HL-60 (cell line): ENCODE data around the gene RNF128.

ENCODE experiments used
- DNase-seq, 2 experiments: peaks; one replicate each; pipeline ENCODE4 v3.0.0-alpha.2; 2010 to 2020; ENCODE audit warnings: low read depth in 1 of 2, low spot score in 1 of 2
- H3K27ac ChIP-seq: fragments of 250-450 bp; sonication (Bioruptor Pico); replicated peaks from 2 replicates; pipeline ENCODE4 v1.5.1; 2020; ENCODE audit warnings: mild to moderate bottlenecking, moderate library complexity
- H3K27me3 ChIP-seq: fragments of 250-450 bp; sonication (Bioruptor Pico); 2 replicates; pipeline ENCODE4 v1.5.1; 2021; ENCODE audit warnings: mild to moderate bottlenecking, moderate library complexity; ENCODE audit not compliant: insufficient read depth, poor library complexity, severe bottlenecking
- H3K4me3 ChIP-seq: replicated peaks from 2 replicates; pipeline ENCODE4 v1.5.1; 2011; ENCODE audit warnings: mild to moderate bottlenecking, control low read depth, low read length; ENCODE audit not compliant: insufficient read depth
- GABPA ChIP-seq: IDR thresholded peaks from 2 replicates; pipeline ENCODE4 v1.6.1; 2012; ENCODE audit warnings: low read depth
- POLR2AphosphoS5 ChIP-seq: IDR thresholded peaks from 2 replicates; pipeline ENCODE4 v1.6.1; 2012; ENCODE audit warnings: low read depth
- SPI1 ChIP-seq: IDR thresholded peaks from 2 replicates; pipeline ENCODE4 v1.6.1; 2012; ENCODE audit warnings: low read depth, mild to moderate bottlenecking, borderline replicate concordance
- long read RNA-seq: library from polyadenylated mRNA; unstranded; transcript quantifications from one replicate; pipeline ENCODE4 v2.0.0, GENCODE V29; 2020
- TF ChIP-seq, protein P1 (sequence below): IDR thresholded peaks from 2 replicates; pipeline ENCODE4 v1.6.1; 2012; ENCODE audit warnings: low read depth; ENCODE audit not compliant: insufficient replicate concordance
- TF ChIP-seq, protein P2 (sequence below): IDR thresholded peaks from one replicate; pipeline ENCODE4 v1.5.1; 2011; ENCODE audit warnings: low read length, control low read depth, inconsistent platforms; ENCODE audit not compliant: insufficient read depth

RNF128 gene, protein sequence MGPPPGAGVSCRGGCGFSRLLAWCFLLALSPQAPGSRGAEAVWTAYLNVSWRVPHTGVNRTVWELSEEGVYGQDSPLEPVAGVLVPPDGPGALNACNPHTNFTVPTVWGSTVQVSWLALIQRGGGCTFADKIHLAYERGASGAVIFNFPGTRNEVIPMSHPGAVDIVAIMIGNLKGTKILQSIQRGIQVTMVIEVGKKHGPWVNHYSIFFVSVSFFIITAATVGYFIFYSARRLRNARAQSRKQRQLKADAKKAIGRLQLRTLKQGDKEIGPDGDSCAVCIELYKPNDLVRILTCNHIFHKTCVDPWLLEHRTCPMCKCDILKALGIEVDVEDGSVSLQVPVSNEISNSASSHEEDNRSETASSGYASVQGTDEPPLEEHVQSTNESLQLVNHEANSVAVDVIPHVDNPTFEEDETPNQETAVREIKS
- long read RNA-seq, result 0 reads

- DNase-seq, result no peak
- peaks cover 5% of the 10 kb centered on the region for H3K27me3 ChIP-seq
- H3K27ac ChIP-seq, result no peak within 1 kb of the TSS
- no peak within 1 kb of the TSS for H3K4me3 ChIP-seq
- TF ChIP-seq GABPA (no peak), POLR2AphosphoS5 (no peak), SPI1 (no peak)
- TF ChIP-seq, protein P1, sequence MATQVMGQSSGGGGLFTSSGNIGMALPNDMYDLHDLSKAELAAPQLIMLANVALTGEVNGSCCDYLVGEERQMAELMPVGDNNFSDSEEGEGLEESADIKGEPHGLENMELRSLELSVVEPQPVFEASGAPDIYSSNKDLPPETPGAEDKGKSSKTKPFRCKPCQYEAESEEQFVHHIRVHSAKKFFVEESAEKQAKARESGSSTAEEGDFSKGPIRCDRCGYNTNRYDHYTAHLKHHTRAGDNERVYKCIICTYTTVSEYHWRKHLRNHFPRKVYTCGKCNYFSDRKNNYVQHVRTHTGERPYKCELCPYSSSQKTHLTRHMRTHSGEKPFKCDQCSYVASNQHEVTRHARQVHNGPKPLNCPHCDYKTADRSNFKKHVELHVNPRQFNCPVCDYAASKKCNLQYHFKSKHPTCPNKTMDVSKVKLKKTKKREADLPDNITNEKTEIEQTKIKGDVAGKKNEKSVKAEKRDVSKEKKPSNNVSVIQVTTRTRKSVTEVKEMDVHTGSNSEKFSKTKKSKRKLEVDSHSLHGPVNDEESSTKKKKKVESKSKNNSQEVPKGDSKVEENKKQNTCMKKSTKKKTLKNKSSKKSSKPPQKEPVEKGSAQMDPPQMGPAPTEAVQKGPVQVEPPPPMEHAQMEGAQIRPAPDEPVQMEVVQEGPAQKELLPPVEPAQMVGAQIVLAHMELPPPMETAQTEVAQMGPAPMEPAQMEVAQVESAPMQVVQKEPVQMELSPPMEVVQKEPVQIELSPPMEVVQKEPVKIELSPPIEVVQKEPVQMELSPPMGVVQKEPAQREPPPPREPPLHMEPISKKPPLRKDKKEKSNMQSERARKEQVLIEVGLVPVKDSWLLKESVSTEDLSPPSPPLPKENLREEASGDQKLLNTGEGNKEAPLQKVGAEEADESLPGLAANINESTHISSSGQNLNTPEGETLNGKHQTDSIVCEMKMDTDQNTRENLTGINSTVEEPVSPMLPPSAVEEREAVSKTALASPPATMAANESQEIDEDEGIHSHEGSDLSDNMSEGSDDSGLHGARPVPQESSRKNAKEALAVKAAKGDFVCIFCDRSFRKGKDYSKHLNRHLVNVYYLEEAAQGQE, result no peak
- TF ChIP-seq, protein P2, sequence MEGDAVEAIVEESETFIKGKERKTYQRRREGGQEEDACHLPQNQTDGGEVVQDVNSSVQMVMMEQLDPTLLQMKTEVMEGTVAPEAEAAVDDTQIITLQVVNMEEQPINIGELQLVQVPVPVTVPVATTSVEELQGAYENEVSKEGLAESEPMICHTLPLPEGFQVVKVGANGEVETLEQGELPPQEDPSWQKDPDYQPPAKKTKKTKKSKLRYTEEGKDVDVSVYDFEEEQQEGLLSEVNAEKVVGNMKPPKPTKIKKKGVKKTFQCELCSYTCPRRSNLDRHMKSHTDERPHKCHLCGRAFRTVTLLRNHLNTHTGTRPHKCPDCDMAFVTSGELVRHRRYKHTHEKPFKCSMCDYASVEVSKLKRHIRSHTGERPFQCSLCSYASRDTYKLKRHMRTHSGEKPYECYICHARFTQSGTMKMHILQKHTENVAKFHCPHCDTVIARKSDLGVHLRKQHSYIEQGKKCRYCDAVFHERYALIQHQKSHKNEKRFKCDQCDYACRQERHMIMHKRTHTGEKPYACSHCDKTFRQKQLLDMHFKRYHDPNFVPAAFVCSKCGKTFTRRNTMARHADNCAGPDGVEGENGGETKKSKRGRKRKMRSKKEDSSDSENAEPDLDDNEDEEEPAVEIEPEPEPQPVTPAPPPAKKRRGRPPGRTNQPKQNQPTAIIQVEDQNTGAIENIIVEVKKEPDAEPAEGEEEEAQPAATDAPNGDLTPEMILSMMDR, result no peak
Observed at GRCh38 chrX:106726485-106727437, at the start of gene RNF128. TSS of gene RNF128 (plus strand) at chrX:106726701. CDS start at chrX:106726914, 213 bp downstream.

- Histone ChIP-seq H3K4me3 (no peak overlapping the region), H3K27me3 (no peaks in the 10 kb centered on the region), H3K27ac (no peak overlapping the region)
- DNase-seq, result no peak
- no peak for TF ChIP-seq SPI1
Observed at GRCh38 chrX:106680716-106681115, 45.8 kb upstream of the RNF128 start.

- no peak overlapping the region for H3K27ac ChIP-seq
- TF ChIP-seq, protein P2, result no peak
- TF ChIP-seq POLR2AphosphoS5 (no peak), SPI1 (no peak), GABPA (no peak)
- TF ChIP-seq, protein P1, result no peak
- H3K27me3 ChIP-seq, result no peaks in the 10 kb centered on the region
- H3K4me3 ChIP-seq, result no peak overlapping the region
- DNase-seq, result no peak
Observed at GRCh38 chrX:106684207-106684606, 42.3 kb upstream of the RNF128 start.
